GM12865 (cell line): ENCODE results near the gene OR8H2.
"Not testable (repeated sequence)": the region's sequence is repeated elsewhere in the genome, so short reads cannot be mapped to it uniquely, and the experiment has no call there.

Experiments
- DNase-seq: peaks from one replicate; pipeline ENCODE4 v3.0.0; 2010; ENCODE audit warnings: low read depth
- H3K4me3 ChIP-seq: 2 replicates; pipeline ENCODE4 v1.5.1; 2011; ENCODE audit warnings: mild to moderate bottlenecking, low read depth, low read length, control low read depth
- CTCF ChIP-seq: IDR thresholded peaks from 2 replicates; pipeline ENCODE4 v1.5.1; 2011; ENCODE audit warnings: low read length, control low read depth, low read depth, inconsistent platforms; ENCODE audit not compliant: insufficient read depth; ENCODE audit errors: missing control alignments

OR8H2 gene

DNA sequence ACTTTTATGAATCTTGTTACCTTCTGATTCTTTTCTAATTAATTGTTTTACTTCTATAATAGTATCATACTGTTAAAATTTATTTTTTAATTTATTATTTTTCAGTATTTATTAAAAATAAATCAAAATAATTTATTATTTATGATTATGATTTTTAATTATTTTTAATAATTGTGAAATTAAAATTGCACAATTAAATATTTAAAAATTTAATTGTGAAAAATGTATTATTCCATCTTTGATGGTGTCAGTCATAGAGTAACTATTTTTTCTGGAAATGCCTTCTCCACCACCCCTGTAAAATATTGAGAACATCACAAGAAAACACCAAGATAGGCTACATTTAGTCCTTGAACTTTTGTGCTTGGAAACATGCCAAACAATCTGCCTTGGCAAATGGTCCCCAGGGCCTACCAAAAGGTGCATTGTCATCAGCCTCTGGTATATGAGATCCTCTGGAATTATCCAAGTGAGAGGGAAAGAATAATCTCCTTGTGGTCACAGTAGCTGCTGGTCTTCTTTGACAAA is at the start of gene OR8H2:
OR8H2 (plus strand) TSS at position 478 of the 528 bp plus-strand sequence. CDS start 1,356 bp downstream, outside the sequence.
- no peak for TF ChIP-seq CTCF
- DNase-seq: no peak
- no peak within 1 kb of the TSS for H3K4me3 ChIP-seq

DNA sequence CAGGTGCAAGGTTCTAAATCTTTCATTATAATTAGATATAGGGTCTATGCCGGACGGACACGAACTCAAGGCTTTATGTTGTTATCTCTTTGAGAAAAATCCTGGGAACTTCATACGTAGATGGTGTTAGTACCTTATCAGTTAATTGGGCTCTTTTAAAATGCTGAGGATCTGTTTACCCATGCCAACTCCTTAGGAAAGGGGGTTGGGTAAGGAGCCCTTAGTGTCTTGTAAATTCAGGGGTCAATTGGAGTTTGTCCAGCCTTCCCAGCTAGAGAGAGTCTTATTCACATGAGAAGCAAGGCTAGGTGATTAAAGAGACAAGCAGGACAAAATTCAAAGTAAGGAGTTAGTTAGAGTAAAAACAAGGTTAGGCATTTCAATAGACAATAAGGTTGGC is 47.1 kb upstream of the OR8H2 start:
- H3K4me3 ChIP-seq, DNase-seq: not testable (repeated sequence)

DNA sequence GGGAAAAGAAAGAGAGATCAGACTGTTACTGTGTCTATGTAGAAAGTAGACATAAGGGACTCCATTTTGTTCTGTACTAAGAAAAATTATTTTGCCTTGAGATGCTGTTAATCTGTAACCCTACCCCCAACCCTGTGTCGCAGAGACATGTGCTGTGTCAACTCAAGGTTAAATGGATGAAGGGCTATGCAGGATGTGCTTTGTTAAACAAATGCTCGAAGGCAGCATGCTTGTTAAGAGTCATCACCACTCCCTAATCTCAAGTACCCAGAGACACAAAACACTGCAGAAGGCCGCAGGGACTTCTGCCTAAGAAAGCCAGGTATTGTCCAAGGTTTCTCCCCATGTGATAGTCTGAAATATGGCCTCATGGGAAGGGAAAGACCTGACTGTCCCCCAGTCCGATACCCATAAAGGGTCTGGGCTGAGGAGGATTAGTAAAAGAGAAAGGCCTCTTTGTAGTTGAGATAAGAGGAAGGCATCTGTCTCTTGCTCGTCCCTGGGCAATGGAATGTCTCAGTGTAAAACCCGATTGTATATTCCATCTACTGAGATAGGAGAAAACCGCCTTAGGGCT is 45.7 kb upstream of the OR8H2 start:
- H3K4me3 ChIP-seq, DNase-seq: not testable (repeated sequence)

GRCh38 chr11:56058260-56058780 is 45.2 kb upstream of the OR8H2 start:
- not testable (repeated sequence) for DNase-seq, H3K4me3 ChIP-seq

DNA sequence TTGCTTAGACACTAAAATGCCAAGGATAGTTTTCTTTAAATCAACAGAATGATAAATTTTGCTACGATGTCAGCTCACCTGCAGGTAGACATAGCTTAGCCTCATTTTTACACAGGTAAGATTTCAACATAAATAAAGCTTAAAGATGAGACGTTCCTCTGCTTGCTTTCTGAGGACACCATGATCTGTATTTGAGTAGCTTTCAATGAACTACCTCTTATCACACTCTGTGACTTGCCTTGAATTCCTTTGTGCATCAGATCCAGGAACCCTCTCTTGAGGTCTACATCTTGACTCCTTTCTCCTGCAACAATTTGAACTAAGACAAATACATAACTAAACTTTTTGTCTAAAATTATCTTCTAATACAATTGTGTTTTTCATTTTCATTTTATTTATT is 36.5 kb upstream of the OR8H2 start:
- no peak overlapping the region for H3K4me3 ChIP-seq
- TF ChIP-seq CTCF: no peak
- DNase-seq: no peak

DNA sequence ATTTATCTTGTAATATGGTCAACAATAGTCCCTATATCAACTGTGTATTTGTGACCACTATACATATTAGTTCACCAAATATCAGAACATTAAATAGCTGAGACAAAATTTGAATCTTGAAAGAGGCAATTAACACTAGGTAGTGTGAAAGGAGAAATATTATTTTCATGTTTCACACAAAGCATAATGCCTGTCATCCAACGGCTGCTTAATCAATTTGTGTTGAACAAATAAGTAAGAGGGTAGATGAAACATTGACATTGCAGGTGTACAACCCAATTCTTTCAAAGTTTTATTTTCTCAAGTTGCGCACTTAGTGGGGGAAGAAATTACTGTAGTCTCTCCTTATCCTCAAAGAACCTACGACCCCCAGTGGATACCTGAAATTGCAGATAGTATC is 13.8 kb upstream of the OR8H2 start:
- no peak for DNase-seq
- TF ChIP-seq CTCF: no peak

DNA sequence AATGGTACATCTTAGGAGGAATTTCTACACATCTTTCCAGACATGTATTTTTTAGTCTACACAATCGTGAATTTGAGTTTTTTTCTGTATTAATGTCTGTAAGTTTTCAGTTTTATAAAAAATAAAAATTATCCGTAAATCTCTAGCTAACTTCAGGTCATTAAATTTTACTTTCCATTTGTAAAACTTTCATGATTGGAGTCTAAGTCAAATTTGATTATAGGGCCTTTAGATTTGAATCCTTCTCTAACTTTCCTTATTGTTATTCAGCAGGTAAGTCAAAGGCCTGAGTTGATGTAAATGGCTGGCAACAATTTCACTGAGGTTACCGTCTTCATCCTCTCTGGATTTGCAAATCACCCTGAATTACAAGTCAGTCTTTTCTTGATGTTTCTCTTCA is 10.5 kb upstream of the OR8H2 start, which contains the start of gene OR8I2:
OR8I2 (plus strand) TSS at position 301 of the 400 bp plus-strand sequence; CDS start at position 301, 0 bp downstream.
- no peak for TF ChIP-seq CTCF
- no peak for DNase-seq
- no peak within 1 kb of the TSS for H3K4me3 ChIP-seq

More for the DNA sequence above, 13.8 kb upstream of the OR8H2 start:
- no peak overlapping the region for H3K4me3 ChIP-seq

- TF ChIP-seq CTCF: no peak
- no peak for DNase-seq
- H3K4me3 ChIP-seq: no peak within 1 kb of the TSS
Measured at GRCh38 chr11:56122073-56122472, 18.6 kb downstream of the OR8H2 start, which contains the start of gene OR8H3. OR8H3 (plus strand) TSS chr11:56122373; CDS start chr11:56122373, 0 bp downstream.
